ENCODE results near the gene IFNA17.
"Not testable (repeated sequence)": the region's sequence is repeated elsewhere in the genome, so short reads cannot be mapped to it uniquely, and the experiment has no call there.

The IFNA17 gene

DNA sequence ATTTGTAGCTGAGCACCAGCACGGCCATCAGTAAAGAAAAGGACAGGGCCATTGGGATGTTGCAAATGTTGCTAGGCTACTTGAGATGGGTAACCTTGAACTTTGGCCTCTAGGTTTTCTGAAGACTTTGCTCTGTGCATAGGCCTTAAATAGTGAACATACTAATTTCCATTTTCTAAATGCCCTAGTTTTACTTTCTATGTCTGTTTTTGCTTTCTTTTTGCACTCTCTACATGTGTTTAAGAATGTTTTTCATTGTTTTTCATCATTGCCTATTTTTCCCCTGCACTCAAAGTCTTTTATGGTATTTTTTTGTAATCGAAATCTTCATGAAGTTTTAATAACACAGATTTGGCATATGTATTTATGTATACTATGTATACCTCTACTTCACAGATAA is at the start of gene IFNA17:
IFNA17 (minus strand) TSS at position 101 of the 400 bp plus-strand sequence; CDS start at position 52, 49 bp downstream.
- no peak for DNase-seq

DNA sequence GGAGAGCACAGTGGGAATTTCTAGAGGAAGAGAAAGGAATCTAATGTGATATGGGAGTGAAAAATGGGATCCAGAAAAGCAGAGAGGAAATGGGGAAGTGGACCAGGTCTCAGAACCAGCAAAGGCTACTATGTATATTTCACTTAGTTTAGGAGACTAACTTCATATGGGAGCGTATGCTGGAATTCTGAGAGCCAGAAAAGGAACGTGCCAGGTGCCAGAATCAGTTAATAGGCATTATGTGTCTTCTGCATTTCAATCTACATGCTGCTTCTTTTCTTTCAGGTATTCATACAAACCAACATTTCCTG is 40.3 kb upstream of the IFNA17 start:
- DNase-seq = no peak

DNA sequence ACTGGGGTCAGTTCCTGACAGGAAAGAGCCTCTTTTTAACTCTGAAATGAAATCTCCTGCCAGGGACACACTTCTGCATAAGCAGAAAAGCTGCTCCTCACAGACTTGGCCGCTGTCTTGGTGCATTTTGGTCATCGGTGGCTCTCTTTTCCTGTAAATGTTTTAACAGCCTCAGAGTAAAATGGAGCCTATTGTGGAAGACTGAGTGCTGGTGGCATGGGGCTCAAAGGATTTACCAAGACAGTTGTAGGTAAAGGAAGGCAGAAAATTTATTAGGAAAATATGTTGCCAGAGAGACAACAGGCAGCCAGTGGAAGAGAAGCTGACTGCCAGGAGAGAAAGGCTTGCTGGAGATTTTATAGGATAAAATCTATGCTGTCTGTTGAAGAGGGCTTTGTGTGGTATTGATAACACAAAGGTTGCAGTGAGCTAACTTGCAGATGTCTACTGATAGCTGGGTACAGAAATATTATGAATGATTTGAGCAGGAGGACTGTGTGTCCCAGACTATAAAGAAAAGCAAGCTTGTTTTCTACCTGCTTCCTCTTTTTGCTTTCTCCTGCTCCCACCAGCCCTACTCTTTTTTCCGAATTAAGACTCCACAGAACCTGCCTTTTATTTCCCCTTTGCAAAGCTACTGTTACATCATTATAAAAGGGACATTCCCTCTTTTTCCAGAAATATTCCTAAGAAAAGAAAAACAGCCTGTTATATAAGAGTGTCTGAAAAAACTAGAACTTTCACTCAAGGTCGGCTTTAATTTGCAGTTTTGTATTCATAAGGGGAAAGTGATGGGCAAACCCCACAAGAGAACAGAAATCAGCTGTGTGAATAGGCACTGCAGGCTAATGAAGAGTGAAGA is 39.7 kb upstream of the IFNA17 start:
- DNase-seq = no peak

GRCh38 chr9:21266733-21267484 is 38.9 kb upstream of the IFNA17 start:
- DNase-seq = no peak

GRCh38 chr9:21265421-21266189 is 37.6 kb upstream of the IFNA17 start:
- peak; percentile 13 for DNase-seq

GRCh38 chr9:21255538-21256212 is 27.7 kb upstream of the IFNA17 start:
- peak; percentile 17 for DNase-seq

- peak; percentile 49 for DNase-seq
Observed at GRCh38 chr9:21252721-21253547, 24.9 kb upstream of the IFNA17 start.

DNA sequence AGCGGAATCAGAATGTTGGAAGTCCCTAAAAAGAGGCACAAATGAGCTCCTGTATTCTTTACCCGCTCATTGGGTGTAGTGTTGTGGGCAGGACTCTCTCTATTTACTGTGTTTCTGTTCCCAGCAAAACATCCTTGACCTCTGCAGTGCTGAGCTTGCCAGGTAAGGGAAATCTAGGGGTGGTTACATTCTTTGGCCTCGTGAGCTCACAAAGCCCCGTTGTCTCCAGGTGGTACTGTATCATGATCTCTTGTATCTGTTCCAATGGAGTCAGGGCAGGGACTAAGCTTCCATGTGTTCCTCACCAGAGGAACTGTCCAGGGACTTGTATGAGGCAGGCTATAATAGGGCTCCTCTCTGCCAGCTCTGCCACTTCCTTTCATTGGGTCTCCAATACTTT is 23.6 kb upstream of the IFNA17 start:
- no peak for DNase-seq

DNA sequence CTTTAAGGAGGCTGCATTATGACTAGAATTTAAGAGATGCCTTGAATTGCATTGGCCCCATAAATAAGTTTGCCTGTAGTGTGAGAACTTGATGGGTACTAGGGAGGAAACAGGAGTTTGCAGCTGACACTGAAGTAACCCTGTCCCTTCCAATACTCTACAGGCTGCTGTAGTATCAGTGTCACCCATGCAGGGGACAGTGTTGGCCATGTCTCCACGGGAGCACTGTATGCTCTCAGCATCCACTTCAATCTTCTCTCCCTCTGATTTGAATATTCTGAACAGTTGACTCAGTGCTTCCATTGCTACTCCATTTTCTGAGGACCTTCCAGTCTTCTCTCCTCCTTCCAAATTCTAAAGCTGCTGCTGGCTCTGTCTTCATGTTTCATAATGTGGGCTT is 23.2 kb upstream of the IFNA17 start:
- DNase-seq = no peak

GRCh38 chr9:21244836-21245235 is 16.8 kb upstream of the IFNA17 start:
- no peak for DNase-seq

DNA sequence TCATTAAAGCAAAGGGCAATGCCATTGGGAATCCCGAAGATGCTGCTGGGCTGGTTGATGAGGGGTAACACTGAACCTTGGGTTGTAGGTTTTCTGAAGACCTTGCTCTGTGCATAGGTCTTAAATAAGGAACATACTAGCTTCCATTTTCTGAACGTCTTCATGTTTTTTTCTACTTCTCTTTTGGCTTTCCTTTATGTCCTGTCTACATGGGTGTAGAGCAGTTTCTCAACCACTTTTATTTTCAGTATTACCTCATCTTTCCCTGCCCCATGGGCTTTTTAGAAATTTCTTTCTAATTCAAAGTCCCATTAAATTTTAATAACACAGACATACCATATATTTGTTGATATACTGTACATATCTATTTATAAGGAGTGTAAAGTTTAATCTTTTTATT is 11.9 kb upstream of the IFNA17 start, which contains the start of gene IFNA14:
IFNA14 (minus strand) TSS at position 95 of the 400 bp plus-strand sequence; CDS start at position 25, 70 bp downstream.
- no peak for DNase-seq

DNA sequence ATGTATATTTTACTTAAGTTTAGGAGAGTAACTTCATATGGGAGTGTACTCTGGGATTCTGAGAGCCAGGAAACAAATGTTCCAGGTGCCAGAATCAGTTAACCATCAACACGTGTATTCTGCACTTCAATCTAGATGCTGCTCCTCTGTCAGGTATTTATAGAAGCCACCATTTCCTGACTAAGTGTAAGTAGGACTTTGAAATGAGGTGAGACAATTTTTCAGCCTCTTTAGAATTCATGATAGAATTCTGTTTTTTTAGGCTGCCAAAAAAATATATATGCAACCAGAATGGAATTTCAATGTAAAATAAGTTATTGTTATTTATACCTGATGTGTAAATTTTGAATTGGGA is 8.3 kb upstream of the IFNA17 start:
- not testable (repeated sequence) for DNase-seq

GRCh38 chr9:21235468-21236359 is 7.7 kb upstream of the IFNA17 start:
- peak; percentile 64 for DNase-seq

- DNase-seq = no peak
Observed at GRCh38 chr9:21234153-21234687, 6.2 kb upstream of the IFNA17 start.

- DNase-seq = no peak
Observed at GRCh38 chr9:21233258-21233657, 5.2 kb upstream of the IFNA17 start.

GRCh38 chr9:21217211-21217610 is 10.8 kb downstream of the IFNA17 start, which contains the start of gene IFNA16:
TSS of gene IFNA16 (minus strand) at chr9:21217311. CDS start at chr9:21217305, 6 bp downstream.
- not testable (repeated sequence) for DNase-seq

- DNase-seq = peak; percentile 8
Observed at GRCh38 chr9:21213411-21214326, 14.4 kb downstream of the IFNA17 start.

DNA sequence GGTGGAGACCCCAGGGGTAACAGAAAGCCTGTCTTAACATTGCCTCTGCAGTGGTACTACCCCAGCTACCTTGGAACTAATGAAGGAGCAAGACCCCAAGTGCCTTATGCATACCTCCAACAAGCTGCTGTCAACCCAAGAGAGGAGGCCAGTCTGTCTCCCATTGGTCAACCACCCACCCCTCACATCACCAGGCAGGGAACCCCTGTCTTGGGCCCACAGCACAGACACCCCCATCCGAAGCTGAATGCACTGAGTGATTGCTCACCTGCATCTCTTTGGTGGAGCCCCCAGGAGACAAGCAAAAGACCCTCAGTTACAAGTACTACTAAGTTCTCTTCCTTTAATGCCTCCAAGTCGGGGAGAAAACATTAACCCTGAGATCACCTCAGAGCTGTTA is 15.9 kb downstream of the IFNA17 start:
- DNase-seq = not testable (repeated sequence)

GRCh38 chr9:21210782-21211181 is 17.2 kb downstream of the IFNA17 start:
- DNase-seq = not testable (repeated sequence)
